ENCODE measurements around the gene MINK1. TPM values are rescaled to one million over a fixed set of nuclear protein-coding genes. Genes with fewer than 3 reads are reported as not detected.

The MINK1 gene
- polyA plus RNA-seq, 2 of the 4 experiments (the other 2 are of a cell fraction), result 41.3 to 66.9 TPM

DNA sequence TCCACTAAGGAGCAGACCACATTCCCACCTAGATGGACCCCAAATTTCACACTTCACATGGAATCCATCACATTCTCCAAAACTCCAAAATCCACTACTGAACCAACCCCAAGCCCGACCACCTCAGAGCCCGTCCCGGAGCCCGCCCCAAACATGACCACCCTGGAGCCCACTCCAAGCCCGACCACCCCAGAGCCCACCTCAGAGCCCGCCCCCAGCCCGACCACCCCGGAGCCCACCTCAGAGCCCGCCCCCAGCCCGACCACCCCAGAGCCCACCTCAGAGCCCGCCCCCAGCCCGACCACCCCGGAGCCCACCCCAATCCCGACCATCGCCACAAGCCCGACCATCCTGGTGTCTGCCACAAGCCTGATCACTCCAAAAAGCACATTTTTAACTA lies 100.5 kb downstream of the MINK1 start:
- Histone ChIP-seq H3K27ac (no peak overlapping the region), H3K4me3 (no peak overlapping the region), H3K4me1 (peaks cover 6% of the 10 kb centered on the region), H3K9me3 (no peaks in the 10 kb centered on the region), H3K4me2 (no peak overlapping the region)
- DNase-seq (ENCODE audit: low read depth in 1 of 2, low spot score in 1 of 2) (no peak), FAIRE-seq (no peak), ATAC-seq (no peak)
- TF ChIP-seq CHD2 (IDR thresholded peaks at IDR 0.05; ENCODE audit: low read length, partially characterized antibody) (no peak), HOXA7 (CRISPR knock-in tag; IDR thresholded peaks at IDR 0.05) (no peak), ZNF302 (CRISPR knock-in tag; IDR thresholded peaks at IDR 0.05) (no peak), ESRRA (IDR thresholded peaks at IDR 0.05; ENCODE audit: borderline replicate concordance, low read length) (no peak), BHLHE40 (IDR thresholded peaks at IDR 0.05; ENCODE audit: low read depth, low read length) (no peak), FOSB (CRISPR knock-in tag; IDR thresholded peaks at IDR 0.05) (no peak), SMC3 (IDR thresholded peaks at IDR 0.05) (no peak), HEYL (CRISPR knock-in tag; IDR thresholded peaks at IDR 0.05) (no peak), MAZ (IDR thresholded peaks at IDR 0.05; ENCODE audit: borderline replicate concordance, low read depth, low read length) (no peak), RNF2 (IDR thresholded peaks at IDR 0.05; ENCODE audit: borderline replicate concordance, low read depth) (no peak), JUN (IDR thresholded peaks at IDR 0.05) (no peak)
- TF ChIP-seq, protein P1, sequence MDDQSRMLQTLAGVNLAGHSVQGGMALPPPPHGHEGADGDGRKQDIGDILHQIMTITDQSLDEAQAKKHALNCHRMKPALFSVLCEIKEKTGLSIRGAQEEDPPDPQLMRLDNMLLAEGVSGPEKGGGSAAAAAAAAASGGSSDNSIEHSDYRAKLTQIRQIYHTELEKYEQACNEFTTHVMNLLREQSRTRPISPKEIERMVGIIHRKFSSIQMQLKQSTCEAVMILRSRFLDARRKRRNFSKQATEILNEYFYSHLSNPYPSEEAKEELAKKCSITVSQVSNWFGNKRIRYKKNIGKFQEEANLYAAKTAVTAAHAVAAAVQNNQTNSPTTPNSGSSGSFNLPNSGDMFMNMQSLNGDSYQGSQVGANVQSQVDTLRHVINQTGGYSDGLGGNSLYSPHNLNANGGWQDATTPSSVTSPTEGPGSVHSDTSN (IDR thresholded peaks at IDR 0.05), result no peak
- TF ChIP-seq, protein P2, sequence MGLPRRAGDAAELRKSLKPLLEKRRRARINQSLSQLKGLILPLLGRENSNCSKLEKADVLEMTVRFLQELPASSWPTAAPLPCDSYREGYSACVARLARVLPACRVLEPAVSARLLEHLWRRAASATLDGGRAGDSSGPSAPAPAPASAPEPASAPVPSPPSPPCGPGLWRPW (IDR thresholded peaks at IDR 0.05), result no peak
- 93% methylated on average over 8 of the region's 16 CpGs for WGBS (ENCODE audit: missing lambda C conversion rate)
- ChIA-PET POLR2A (no interaction called here), CTCF (interaction anchor here (0.6 to 2.0 kb wide), 5 partner anchors 9 to 1002 kb away, joined by 3 to 7 read pairs (median 3); no protein-coding TSS in a partner anchor)

DNA sequence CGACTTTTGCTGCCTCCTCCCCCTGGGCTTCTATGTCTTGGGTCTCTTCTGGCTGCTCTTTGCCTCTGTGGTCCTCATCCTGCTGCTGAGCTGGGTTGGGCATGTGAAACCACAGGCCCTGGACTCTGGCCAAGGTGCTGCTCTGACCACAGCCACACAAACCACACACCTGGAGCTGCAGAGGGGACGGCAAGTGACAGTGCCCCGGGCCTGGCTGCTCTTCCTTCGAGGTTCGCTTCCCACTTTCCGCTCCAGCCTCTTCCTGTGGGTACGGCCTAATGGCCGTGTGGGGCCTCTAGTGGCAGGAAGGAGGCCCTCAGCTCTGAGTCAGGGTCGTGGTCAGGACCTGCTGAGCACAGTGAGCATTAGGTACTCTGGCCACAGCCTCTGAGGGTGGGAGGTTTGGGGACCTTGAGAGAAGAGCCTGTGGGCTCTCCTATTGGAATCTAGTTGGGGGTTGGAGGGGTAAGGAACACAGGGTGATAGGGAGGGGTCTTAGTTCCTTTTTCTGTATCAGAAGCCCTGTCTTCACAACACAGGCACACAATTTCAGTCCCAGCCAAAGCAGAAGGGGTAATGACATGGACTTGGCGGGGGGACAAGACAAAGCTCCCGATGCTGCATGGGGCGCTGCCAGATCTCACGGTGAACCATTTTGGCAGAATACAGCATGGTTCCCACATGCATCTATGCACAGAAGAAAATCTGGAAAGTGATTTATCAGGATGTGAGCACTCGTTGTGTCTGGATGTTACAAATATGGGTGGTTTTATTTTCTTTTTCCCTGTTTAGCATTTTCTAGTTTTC lies 101.2 kb downstream of the MINK1 start:
- TF ChIP-seq NR3C1 (IDR thresholded peaks at IDR 0.05) (no peak), POLR2A (IDR thresholded peaks at IDR 0.05; ENCODE audit: low read length) (peak; percentile 10; the same call in 1 of the 2 replicates)
- TF ChIP-seq, protein P2 (IDR thresholded peaks at IDR 0.05), result no peak
- H3K4me2 ChIP-seq, result no peak overlapping the region
- no peak for FAIRE-seq
- POLR2A ChIA-PET, result no interaction called here
- ATAC-seq, result peak in 1 of 2 experiments; percentile 57; a peak in 4 of 6 replicates
- H3K4me3 ChIP-seq, result no peak overlapping the region
- H3K4me1 ChIP-seq, result peaks cover 10% of the 10 kb centered on the region
- WGBS (ENCODE audit: missing lambda C conversion rate), result 79% methylated on average over 14 of the region's 14 CpGs
- DNase-seq (ENCODE audit: low read depth in 1 of 2, low spot score in 1 of 2), result no peak
- H3K27ac ChIP-seq, result no peak overlapping the region
- no peaks in the 10 kb centered on the region for H3K9me3 ChIP-seq
- CTCF ChIA-PET, result interaction anchor here (0.6 to 1.3 kb wide), 4 partner anchors 25 to 1003 kb away, joined by 3 to 4 read pairs (median 3); no protein-coding TSS in a partner anchor

DNA sequence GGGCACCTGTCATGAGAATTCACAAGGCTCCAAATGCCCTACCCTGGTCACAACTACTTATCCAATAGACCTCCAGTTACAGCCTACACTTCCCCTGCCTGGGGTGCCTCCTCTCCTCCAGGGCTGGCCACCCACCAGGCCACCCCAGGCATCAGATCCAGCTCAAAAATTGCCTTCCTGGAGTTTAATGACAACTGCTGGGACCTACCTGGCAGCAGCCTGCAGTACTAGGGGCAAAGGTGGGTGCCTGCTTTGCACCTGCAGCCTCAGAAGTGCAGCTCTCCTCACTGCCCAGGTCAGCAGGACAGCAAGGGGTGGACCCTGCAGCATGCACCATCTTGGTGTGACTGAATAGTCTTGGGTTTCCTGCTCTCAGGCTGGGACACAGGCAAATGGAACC lies 102.5 kb downstream of the MINK1 start:
- CTCF ChIA-PET, result interaction anchor here (1.0 to 2.6 kb wide), 3 partner anchors 27 to 52 kb away, joined by 3 to 14 read pairs (median 5); partner anchors contain the start of gene CAMTA2
- H3K27ac ChIP-seq, result no peak overlapping the region
- no peak overlapping the region for H3K4me2 ChIP-seq
- TF ChIP-seq SREBF2 (IDR thresholded peaks at IDR 0.05) (no peak), JUNB (IDR thresholded peaks at IDR 0.05) (no peak)
- DNase-seq (ENCODE audit: low read depth in 1 of 2, low spot score in 1 of 2) (no peak), FAIRE-seq (no peak), ATAC-seq (no peak)
- H3K9me3 ChIP-seq, result no peaks in the 10 kb centered on the region
- POLR2A ChIA-PET, result interaction anchor here (0.5 to 1.8 kb wide), 2 partner anchors 32 to 177 kb away, joined by 4 to 8 read pairs; partner anchors contain the start of gene SPAG7
- peaks cover 10% of the 10 kb centered on the region for H3K4me1 ChIP-seq
- H3K4me3 ChIP-seq, result no peak overlapping the region

DNA sequence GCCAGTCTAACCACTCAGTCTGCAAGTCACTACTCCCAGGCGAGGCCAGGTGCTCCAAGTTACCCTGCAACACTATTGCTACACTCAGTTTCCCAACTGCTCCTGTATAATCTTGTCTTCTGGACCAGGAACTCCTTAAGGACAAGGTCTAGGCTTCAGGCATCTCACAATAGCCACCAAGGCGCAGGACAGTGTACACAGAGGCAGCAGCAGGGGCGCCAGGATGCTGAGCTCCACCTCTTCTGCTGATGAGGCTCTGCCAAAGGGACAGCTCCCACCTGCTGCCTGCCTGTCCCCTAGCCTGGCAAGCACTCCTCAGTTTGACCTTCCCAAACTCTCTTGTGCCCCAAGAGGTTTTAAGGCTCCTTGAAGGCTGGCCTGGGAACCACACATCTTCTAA lies 103.3 kb downstream of the MINK1 start:
- H3K27ac ChIP-seq, result no peak overlapping the region
- no peak overlapping the region for H3K4me3 ChIP-seq
- ChIA-PET CTCF (interaction anchor here (1.0 to 2.6 kb wide), 7 partner anchors 9 to 146 kb away, joined by 3 to 14 read pairs (median 4); partner anchors contain the start of genes CAMTA2 and CHRNE), POLR2A (interaction anchor here (1.8 kb wide), 1 partner anchor 31 kb away, joined by 4 read pairs; the partner anchor contains the start of gene SPAG7)
- ATAC-seq (no peak), DNase-seq (ENCODE audit: low read depth in 1 of 2, low spot score in 1 of 2) (no peak), FAIRE-seq (no peak)
- H3K9me3 ChIP-seq, result no peaks in the 10 kb centered on the region
- no peak overlapping the region for H3K4me2 ChIP-seq
- peaks cover 13% of the 10 kb centered on the region for H3K4me1 ChIP-seq
- no peak for TF ChIP-seq SREBF2 (IDR thresholded peaks at IDR 0.05)
- TF ChIP-seq POLR2A (IDR thresholded peaks at IDR 0.05; ENCODE audit: low read length), result no peak
- no peak for TF ChIP-seq JUN (IDR thresholded peaks at IDR 0.05)
- 93% methylated on average over 3 of the region's 3 CpGs for WGBS (ENCODE audit: missing lambda C conversion rate)

Measured in A549 (cell line).